HG03378 (cell line): ENCODE measurements around the gene HAT1.

ENCODE experiments used
- ATAC-seq: cut with Tn5 transposase; IDR thresholded peaks from one replicate; pipeline ENCODE4 v1.9.1; 2021; ENCODE audit warnings: mild to moderate bottlenecking, moderate library complexity; ENCODE audit not compliant: unreplicated experiment

HAT1 gene

GRCh38 chr2:172021074-172021931, 99.0 kb downstream of the HAT1 start:
- ATAC-seq: no peak

DNA sequence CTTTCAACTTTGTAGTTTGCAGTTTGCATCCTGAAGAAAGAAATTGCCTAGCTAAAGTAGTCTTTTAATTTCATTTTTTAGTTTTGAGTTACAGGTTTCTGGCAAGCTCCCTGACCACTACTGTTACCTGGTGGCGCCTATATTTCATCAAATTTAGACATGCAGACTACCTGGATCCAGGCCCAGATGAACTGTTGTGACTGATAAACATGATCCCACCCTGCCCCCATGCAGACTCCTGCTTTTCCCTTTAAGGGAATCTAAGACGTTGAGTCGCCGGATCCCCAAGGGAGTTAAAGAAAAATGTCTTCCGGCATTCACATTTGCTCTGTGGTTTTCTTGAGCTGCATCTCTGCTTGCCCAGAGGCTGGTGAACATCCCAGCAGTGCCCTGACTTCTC, 99.7 kb downstream of the HAT1 start:
- no peak for ATAC-seq

- ATAC-seq: no peak
Measured at GRCh38 chr2:172031536-172031935, 109.3 kb downstream of the HAT1 start.
